ENCODE data around the gene ST8SIA6.
"Not testable (repeated sequence)": the region's sequence is repeated elsewhere in the genome, so short reads cannot be mapped to it uniquely, and the experiment has no call there.

ST8SIA6 gene

GRCh38 chr10:17425584-17426262, 28.7 kb downstream of the ST8SIA6 start:
- DNase-seq, result peak; percentile 13

- no peak for DNase-seq
Measured at GRCh38 chr10:17423632-17424186, 30.7 kb downstream of the ST8SIA6 start.

- DNase-seq, result no peak
Measured at GRCh38 chr10:17422931-17423330, 31.5 kb downstream of the ST8SIA6 start.

GRCh38 chr10:17418249-17418648, 36.1 kb downstream of the ST8SIA6 start:
- DNase-seq, result no peak

- no peak for DNase-seq
Measured at GRCh38 chr10:17416442-17417211, 37.8 kb downstream of the ST8SIA6 start.

- DNase-seq, result no peak
Measured at GRCh38 chr10:17415046-17415658, 39.2 kb downstream of the ST8SIA6 start.

GRCh38 chr10:17414484-17414883, 39.9 kb downstream of the ST8SIA6 start:
- no peak for DNase-seq

- DNase-seq, result no peak
Measured at GRCh38 chr10:17413876-17414275, 40.5 kb downstream of the ST8SIA6 start.

GRCh38 chr10:17412323-17412722, 42.1 kb downstream of the ST8SIA6 start:
- DNase-seq, result no peak

- DNase-seq, result no peak
Measured at GRCh38 chr10:17410907-17411306, 43.5 kb downstream of the ST8SIA6 start.

- DNase-seq, result no peak
Measured at GRCh38 chr10:17409170-17409733, 45.1 kb downstream of the ST8SIA6 start.

- no peak for DNase-seq
Measured at GRCh38 chr10:17407047-17407446, 47.3 kb downstream of the ST8SIA6 start.

GRCh38 chr10:17406036-17406834, 48.2 kb downstream of the ST8SIA6 start:
- DNase-seq, result no peak

GRCh38 chr10:17403161-17403560, 51.2 kb downstream of the ST8SIA6 start:
- DNase-seq, result no peak

- not testable (repeated sequence) for DNase-seq
Measured at GRCh38 chr10:17402040-17402439, 52.4 kb downstream of the ST8SIA6 start.

GRCh38 chr10:17396004-17396403, 58.4 kb downstream of the ST8SIA6 start:
- no peak for DNase-seq

- DNase-seq, result peak; percentile 3
Measured at GRCh38 chr10:17394854-17395253, 59.5 kb downstream of the ST8SIA6 start.

- DNase-seq, result no peak
Measured at GRCh38 chr10:17387861-17388503, 66.4 kb downstream of the ST8SIA6 start.

GRCh38 chr10:17386616-17387075, 67.7 kb downstream of the ST8SIA6 start:
- no peak for DNase-seq

GRCh38 chr10:17386021-17386420, 68.4 kb downstream of the ST8SIA6 start:
- DNase-seq, result no peak

- DNase-seq, result no peak
Measured at GRCh38 chr10:17385066-17385465, 69.3 kb downstream of the ST8SIA6 start.
